Activated CD4-positive, alpha-beta memory T cell treated with anti-CD3 and anti-CD28 coated beads for 36 hours (primary cell): ENCODE measurements around the gene CPPED1. TPM values are rescaled to one million over a fixed set of nuclear protein-coding genes. Genes with fewer than 3 reads are reported as not detected.

Experiments used
- CTCF ChIA-PET: fragments of 350-600 bp; sonication (Branson Sonifier 250); formaldehyde crosslinking; loops from one replicate; lab custom pipeline; 2021; ENCODE audit warnings: antibody characterized with exemption, inconsistent platforms; lab: Charles Lee
- POLR2A ChIA-PET: fragments of 350-600 bp; sonication (Branson Sonifier 250); formaldehyde crosslinking; loops from one replicate; lab custom pipeline; 2021; ENCODE audit warnings: antibody characterized with exemption; lab: Charles Lee
- DNase-seq: peaks from one replicate; pipeline ENCODE4 v3.0.0-alpha.2; 2020
- H3K27ac Mint-ChIP-seq: one replicate; pipeline ENCODE4 v1.8.0; 2021; ENCODE audit warnings: mixed read lengths
- H3K27me3 Mint-ChIP-seq: one replicate; pipeline ENCODE4 v1.8.0; 2021; ENCODE audit warnings: mixed read lengths
- H3K36me3 Mint-ChIP-seq: one replicate; pipeline ENCODE4 v1.8.0; 2021; ENCODE audit warnings: mixed read lengths
- H3K4me1 Mint-ChIP-seq: one replicate; pipeline ENCODE4 v1.8.0; 2021; ENCODE audit warnings: low read depth, mixed read lengths
- H3K4me3 Mint-ChIP-seq: one replicate; pipeline ENCODE4 v1.8.0; 2021; ENCODE audit warnings: mild to moderate bottlenecking, mixed read lengths
- H3K9me3 Mint-ChIP-seq: one replicate; pipeline ENCODE4 v1.8.0; 2021; ENCODE audit warnings: mixed read lengths
- intact Hi-C: fragments of 100-400 bp; cut with micrococcal nuclease; formaldehyde crosslinking; loops from one replicate; pipeline ENCODE4 v1.15.1; 2023
- total RNA-seq, 2 experiments: library from RNA; stranded (reverse); gene quantifications; one replicate each; pipeline ENCODE4 v1.2.3, GENCODE V29; 2021

The CPPED1 gene
- total RNA-seq, 2 experiments from 2014 or later = 11.0 to 11.5 TPM

DNA sequence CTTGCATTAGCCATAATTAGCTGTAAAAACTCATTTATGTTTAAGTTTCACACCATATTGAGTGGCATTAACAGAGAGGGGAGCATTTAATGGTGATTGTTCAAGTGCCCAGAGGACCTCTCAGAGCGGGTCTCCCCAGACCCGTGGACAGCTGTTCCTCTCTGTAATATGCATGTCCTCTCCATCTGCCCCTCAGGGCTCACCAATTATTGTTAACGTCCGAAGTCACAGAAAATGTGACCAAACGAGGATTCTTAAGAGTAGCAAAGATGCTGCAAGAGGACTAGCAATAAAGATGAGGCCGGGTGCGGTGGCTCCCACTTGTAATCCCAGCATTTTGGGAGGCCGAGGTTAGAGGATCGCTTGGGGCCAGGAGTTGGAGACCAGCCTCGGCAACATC lies 130.2 kb downstream of the CPPED1 start:
- intact Hi-C loops = no loop called here
- H3K4me3 Mint-ChIP-seq = no peak overlapping the region
- H3K36me3 Mint-ChIP-seq = peaks cover 20% of the 10 kb centered on the region
- no peak overlapping the region for H3K27ac Mint-ChIP-seq
- peaks cover 18% of the 10 kb centered on the region for H3K4me1 Mint-ChIP-seq
- DNase-seq = no peak
- ChIA-PET POLR2A (no interaction called here), CTCF (no interaction called here)
- peaks cover 12% of the 10 kb centered on the region for H3K9me3 Mint-ChIP-seq
- H3K27me3 Mint-ChIP-seq = no peaks in the 10 kb centered on the region

DNA sequence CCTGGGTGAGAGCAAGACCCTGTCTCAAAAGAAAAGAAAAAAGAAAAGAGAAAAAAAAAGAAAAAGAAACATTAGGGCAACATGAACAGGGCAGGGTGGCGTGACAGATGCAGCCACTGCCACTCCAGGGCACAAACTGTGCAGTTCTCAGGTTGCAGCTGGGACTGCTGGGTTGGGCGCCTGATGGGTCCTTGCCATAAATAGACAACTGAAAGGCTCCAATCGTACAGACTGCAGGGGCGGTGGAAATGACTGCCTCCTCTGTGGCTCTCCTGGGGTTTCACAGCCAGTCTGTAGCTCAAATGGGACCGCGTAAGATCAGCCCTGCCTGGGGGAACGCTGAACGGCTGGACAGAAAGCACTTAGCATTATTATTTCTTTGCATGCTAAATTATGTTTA lies 130.7 kb downstream of the CPPED1 start:
- H3K9me3 Mint-ChIP-seq = peaks cover 14% of the 10 kb centered on the region
- ChIA-PET CTCF (no interaction called here), POLR2A (no interaction called here)
- H3K27ac Mint-ChIP-seq = no peak overlapping the region
- peaks cover 17% of the 10 kb centered on the region for H3K4me1 Mint-ChIP-seq
- H3K4me3 Mint-ChIP-seq = no peak overlapping the region
- no peak for DNase-seq
- intact Hi-C loops = no loop called here
- no peaks in the 10 kb centered on the region for H3K27me3 Mint-ChIP-seq
- H3K36me3 Mint-ChIP-seq = peaks cover 21% of the 10 kb centered on the region

DNA sequence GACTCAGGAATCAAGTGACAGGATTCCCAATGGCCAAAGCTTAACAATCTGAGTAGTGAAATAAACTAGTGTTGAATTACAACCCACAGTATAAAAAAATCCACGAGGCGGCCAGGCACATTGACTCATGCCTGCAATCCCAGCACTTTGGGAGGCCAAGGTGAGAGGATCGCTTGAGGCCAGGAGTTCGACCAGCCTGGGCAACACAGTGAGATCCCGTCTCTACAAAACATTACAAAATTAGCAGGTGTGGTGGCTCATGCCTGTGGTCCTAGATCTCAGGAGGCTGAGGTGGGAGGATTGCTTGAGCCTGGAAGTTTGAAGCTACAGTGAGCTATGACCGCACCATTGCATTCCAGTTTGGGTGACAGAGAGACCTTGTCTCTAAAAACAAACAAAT lies 133.8 kb downstream of the CPPED1 start:
- Mint-ChIP-seq H3K9me3 (peaks cover 24% of the 10 kb centered on the region), H3K27me3 (no peaks in the 10 kb centered on the region), H3K27ac (no peak overlapping the region), H3K36me3 (peaks cover 30% of the 10 kb centered on the region), H3K4me3 (no peak overlapping the region), H3K4me1 (no peaks in the 10 kb centered on the region)
- ChIA-PET CTCF (no interaction called here), POLR2A (no interaction called here)
- intact Hi-C loops = no loop called here
- DNase-seq = no peak

DNA sequence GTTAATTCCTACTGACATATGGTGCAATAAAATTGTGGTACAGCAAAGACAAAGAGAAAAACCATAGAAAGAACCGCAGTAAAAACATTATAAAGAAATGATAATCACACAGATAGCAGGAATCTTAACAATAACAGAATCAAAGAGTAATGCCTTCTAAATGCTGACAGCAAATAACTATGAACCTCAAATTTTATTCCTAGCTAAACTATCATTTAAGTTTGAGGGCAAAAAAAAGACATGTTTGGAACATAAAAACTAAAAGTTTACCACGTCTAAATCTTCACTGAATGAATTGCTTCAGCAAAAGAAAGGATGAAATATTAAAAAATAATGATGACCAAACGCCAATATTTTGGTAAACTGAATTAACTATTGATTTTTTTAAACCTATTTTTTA lies 135.8 kb downstream of the CPPED1 start:
- intact Hi-C loops = no loop called here
- H3K27me3 Mint-ChIP-seq = no peaks in the 10 kb centered on the region
- ChIA-PET CTCF (no interaction called here), POLR2A (no interaction called here)
- H3K27ac Mint-ChIP-seq = no peak overlapping the region
- DNase-seq = no peak
- no peaks in the 10 kb centered on the region for H3K4me1 Mint-ChIP-seq
- no peak overlapping the region for H3K4me3 Mint-ChIP-seq
- H3K36me3 Mint-ChIP-seq = peaks cover 47% of the 10 kb centered on the region
- H3K9me3 Mint-ChIP-seq = peaks cover 24% of the 10 kb centered on the region

DNA sequence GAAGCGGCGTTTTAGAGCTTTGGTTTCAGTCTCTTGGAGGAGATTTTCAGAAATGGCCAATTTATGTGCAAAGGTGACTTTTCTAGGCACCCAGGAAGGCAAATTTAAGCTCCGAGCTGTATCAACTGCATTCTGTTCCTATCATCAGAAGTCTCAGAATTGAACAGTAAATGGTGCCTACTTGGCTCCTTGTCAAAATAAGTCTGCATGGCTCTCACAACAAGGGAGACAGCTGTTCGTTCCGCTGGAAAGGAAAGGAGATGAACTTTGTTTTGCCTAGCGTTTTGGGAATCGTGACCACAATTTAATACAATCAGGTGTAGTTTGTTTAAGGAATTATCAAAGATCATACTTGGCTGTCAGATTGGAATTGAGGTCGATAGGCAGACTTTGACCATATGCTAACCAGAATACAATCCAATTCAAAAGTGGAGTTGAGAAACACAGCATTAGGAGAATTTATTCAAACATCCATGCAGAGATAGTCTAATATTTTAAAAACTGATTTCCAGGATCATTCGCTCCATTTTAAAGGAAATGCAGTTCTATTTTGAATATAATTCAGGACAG lies 139.4 kb downstream of the CPPED1 start:
- ChIA-PET CTCF (interaction anchor here (0.7 kb wide), 1 partner anchor 90 kb away, joined by 4 read pairs; no protein-coding TSS in a partner anchor), POLR2A (no interaction called here)
- Mint-ChIP-seq H3K4me3 (no peak overlapping the region), H3K27ac (no peak overlapping the region), H3K4me1 (no peaks in the 10 kb centered on the region), H3K27me3 (no peaks in the 10 kb centered on the region), H3K9me3 (peaks cover 20% of the 10 kb centered on the region), H3K36me3 (peaks cover 43% of the 10 kb centered on the region)
- no peak for DNase-seq
- intact Hi-C loops = no loop called here

DNA sequence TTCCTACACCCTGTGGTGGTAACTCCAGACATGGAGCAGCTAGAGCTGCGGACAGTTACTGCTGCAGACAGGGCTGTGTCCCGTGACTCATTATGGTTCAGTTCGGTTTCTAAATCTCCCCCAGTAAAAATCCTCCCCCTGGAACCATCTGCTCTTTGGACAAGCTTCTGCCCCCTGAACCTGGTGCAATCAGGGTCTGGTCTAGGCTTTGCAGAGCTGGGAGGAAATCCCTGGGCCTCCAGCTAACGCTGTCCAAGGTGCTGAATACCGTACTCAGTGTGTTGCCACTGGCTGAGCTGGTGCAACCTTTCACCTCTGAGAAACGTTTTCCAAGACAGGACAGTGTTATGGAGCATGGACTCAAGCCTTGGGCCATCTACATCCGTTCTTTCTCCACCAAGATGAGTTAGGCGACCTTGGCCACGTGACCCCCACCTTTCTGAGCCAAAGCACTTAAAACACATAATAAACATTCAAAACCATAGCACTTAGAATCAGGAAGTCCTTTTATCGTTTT lies 142.0 kb downstream of the CPPED1 start:
- intact Hi-C loops = no loop called here
- POLR2A ChIA-PET = no interaction called here
- DNase-seq = peak; percentile 23
- Mint-ChIP-seq H3K4me1 (no peaks in the 10 kb centered on the region), H3K27me3 (no peaks in the 10 kb centered on the region), H3K4me3 (no peak overlapping the region), H3K36me3 (peaks cover 31% of the 10 kb centered on the region), H3K9me3 (peaks cover 18% of the 10 kb centered on the region), H3K27ac (no peak overlapping the region)
- CTCF ChIA-PET = interaction anchor here (0.5 kb wide), 1 partner anchor 610 kb away, joined by 3 read pairs; no protein-coding TSS in a partner anchor

DNA sequence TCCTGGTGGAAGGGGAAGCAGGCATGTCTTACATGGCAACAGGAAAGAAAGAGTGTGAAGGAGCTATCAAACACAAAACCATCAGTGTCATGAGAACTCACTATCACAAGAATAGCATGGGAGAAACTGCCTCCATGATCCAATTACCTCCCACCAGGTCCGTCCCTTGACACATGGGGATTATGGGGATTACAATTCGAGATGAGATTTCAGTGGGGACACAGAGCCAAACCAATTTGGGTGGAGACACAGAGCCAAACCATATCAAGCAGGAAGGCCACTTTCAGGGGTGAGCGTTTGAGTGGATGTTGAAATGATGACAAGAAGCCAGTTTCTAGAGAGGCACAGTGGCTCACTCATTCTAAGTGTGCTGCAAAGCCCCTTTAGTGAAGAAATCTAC lies 143.8 kb downstream of the CPPED1 start:
- ChIA-PET CTCF (no interaction called here), POLR2A (no interaction called here)
- Mint-ChIP-seq H3K36me3 (peaks cover 31% of the 10 kb centered on the region), H3K27ac (no peak overlapping the region), H3K9me3 (peaks cover 18% of the 10 kb centered on the region), H3K27me3 (no peaks in the 10 kb centered on the region), H3K4me1 (no peaks in the 10 kb centered on the region), H3K4me3 (no peak overlapping the region)
- intact Hi-C loops = no loop called here
- DNase-seq = no peak

DNA sequence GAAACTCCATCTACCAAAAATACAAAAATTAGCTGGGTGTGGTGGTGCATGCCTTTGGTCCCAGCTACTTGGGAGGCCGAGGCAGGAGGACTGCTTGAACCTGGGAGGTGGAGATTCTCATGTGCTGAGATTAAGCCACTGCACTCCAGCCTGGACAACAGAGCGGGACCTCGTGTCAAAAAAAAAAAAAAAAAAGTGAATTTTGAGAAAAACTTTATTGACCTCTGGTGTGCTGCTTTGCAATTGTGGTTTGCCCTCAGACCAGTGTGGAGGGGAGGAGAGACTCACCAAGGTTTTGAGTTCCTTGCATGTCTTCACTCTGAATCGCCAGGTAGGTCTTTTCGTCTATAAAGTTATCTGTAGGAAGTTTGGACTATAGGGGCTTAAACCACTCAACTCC lies 145.2 kb downstream of the CPPED1 start:
- no peak overlapping the region for H3K4me3 Mint-ChIP-seq
- H3K27ac Mint-ChIP-seq = no peak overlapping the region
- H3K4me1 Mint-ChIP-seq = no peaks in the 10 kb centered on the region
- ChIA-PET POLR2A (no interaction called here), CTCF (no interaction called here)
- intact Hi-C loops = no loop called here
- no peak for DNase-seq
- H3K36me3 Mint-ChIP-seq = peaks cover 18% of the 10 kb centered on the region
- no peaks in the 10 kb centered on the region for H3K27me3 Mint-ChIP-seq
- peaks cover 18% of the 10 kb centered on the region for H3K9me3 Mint-ChIP-seq

DNA sequence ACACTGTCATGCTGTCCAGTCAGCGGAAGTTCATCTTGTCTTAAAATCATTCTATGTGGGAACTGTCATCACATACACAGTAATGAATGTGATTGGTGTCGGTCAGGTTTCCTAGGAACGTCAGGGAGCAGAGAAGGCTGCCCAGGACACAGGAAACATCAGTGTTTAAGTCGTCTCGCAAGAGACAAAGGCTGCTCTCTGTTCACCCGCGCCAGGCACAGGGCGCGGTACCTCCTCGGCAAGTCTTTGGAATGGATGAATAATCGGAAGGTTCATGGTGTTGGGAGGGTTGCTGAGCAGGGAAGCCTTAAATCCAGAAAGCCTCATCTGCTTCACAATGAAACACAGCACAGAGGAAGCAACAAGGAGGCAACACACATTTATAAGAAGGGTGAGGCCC lies 148.2 kb downstream of the CPPED1 start:
- H3K9me3 Mint-ChIP-seq = peaks cover 18% of the 10 kb centered on the region
- H3K4me1 Mint-ChIP-seq = no peaks in the 10 kb centered on the region
- no peak overlapping the region for H3K27ac Mint-ChIP-seq
- H3K36me3 Mint-ChIP-seq = peaks cover 10% of the 10 kb centered on the region
- intact Hi-C loops = no loop called here
- ChIA-PET CTCF (no interaction called here), POLR2A (no interaction called here)
- H3K27me3 Mint-ChIP-seq = no peaks in the 10 kb centered on the region
- no peak for DNase-seq
- H3K4me3 Mint-ChIP-seq = no peak overlapping the region

DNA sequence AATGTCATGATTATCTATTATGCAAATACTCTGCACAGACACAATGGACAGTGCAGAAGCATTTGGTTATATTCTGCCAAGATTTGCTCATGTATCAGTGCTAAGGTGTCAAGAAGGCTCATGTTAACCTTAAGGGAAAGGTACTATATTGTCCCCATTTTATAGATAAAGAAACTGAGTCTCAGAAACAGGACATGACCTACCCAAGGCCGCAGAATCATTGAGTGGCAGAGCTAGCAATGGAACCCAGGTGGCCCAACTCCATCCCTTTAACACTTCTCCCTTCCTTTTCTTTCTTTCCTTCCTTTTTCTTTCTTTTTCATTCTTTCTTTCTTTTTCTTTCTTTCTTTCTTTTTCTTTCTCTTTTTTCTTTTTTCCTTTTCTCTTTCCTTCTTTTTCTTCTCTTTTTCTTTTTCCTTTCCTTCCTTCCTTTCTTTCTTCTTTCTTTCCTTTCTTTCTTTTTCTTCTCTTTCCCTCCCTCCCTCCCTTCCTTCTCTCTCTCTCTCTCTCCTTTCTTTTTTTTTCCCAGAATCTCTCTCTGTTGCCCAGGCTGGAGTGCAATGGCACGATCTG lies 149.8 kb downstream of the CPPED1 start:
- Mint-ChIP-seq H3K9me3 (peaks cover 14% of the 10 kb centered on the region), H3K4me3 (no peak overlapping the region), H3K36me3 (peaks cover 3% of the 10 kb centered on the region), H3K27me3 (no peaks in the 10 kb centered on the region), H3K27ac (no peak overlapping the region), H3K4me1 (no peaks in the 10 kb centered on the region)
- ChIA-PET POLR2A (no interaction called here), CTCF (no interaction called here)
- intact Hi-C loops = no loop called here
- DNase-seq = no peak

DNA sequence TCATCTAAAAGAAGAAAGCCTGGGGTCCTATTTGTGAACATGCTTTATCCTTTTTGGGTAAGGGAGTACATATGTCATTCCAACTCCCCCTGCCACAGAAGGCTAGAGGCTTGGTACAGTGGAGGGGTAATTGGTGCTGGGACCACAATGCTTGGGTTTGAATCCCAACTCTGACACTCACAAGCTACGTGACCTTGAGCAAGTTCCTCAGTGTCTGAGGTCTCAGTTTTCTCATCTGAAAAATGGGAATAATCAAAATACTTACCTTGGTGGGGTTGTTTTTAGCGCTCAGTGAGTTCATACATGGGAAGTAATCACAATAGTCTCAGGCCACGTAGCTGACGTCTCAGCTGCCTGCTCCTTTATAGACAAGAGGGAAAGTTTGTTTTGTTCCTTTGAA lies 150.8 kb downstream of the CPPED1 start:
- Mint-ChIP-seq H3K4me1 (no peaks in the 10 kb centered on the region), H3K36me3 (no peaks in the 10 kb centered on the region), H3K4me3 (no peak overlapping the region), H3K27me3 (peaks cover 1% of the 10 kb centered on the region), H3K27ac (no peak overlapping the region), H3K9me3 (peaks cover 5% of the 10 kb centered on the region)
- DNase-seq = no peak
- ChIA-PET POLR2A (no interaction called here), CTCF (no interaction called here)
- intact Hi-C loops = no loop called here

DNA sequence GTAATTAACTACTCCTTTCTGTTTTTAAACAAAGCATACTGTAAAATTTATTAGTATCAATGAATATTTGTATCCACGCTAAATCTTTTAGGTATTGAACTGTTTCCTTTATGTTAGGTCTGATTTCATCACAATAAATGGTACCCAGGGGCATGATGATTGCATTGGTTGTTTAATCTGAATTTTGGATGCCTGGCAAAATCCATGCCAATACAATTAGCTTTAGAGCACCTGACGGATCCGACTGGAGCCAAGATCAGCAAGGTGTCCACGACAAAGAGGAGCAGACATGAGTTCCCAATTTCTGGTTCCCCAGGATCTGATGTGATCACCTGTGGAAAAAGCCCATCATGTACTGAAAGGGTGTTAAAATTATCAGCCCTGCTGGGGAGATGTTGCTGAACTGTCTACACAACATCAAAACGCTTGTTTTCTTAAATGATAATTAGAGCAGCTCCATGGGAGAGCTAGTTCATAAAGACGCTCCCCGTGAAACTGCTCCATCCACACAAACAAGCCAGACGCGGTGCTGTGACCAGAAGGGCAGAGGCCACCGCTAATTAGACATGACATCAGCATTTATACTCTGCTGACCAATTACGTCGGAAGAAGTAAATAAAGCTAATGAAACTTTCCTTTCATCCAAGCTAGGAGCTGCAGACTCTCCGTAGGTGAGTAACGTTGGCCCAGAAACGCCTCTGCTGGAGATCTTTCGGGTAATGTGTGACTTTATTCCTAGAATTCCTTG lies 151.7 kb downstream of the CPPED1 start:
- Mint-ChIP-seq H3K4me1 (peaks cover 7% of the 10 kb centered on the region), H3K4me3 (no peak overlapping the region), H3K9me3 (no peaks in the 10 kb centered on the region), H3K36me3 (no peaks in the 10 kb centered on the region), H3K27me3 (peaks cover 1% of the 10 kb centered on the region), H3K27ac (no peak overlapping the region)
- CTCF ChIA-PET = no interaction called here
- POLR2A ChIA-PET = no interaction called here
- DNase-seq = no peak
- intact Hi-C loops = no loop called here
